ENCODE measurements around the gene GATAD2A. TPM values are rescaled to one million over a fixed set of nuclear protein-coding genes. Genes with fewer than 3 reads are reported as not detected.

Gene GATAD2A
- total and polyA plus RNA-seq, 2 of the 13 experiments (the other 11 are each of a cell fraction or from before 2014, with no cell fraction given) = 16.8 to 28.6 TPM

GRCh38 chr19:19515642-19516519 lies 110.4 kb downstream of the GATAD2A start, which contains the start of gene NDUFA13 (continued):
- TF ChIP-seq, protein P1, sequence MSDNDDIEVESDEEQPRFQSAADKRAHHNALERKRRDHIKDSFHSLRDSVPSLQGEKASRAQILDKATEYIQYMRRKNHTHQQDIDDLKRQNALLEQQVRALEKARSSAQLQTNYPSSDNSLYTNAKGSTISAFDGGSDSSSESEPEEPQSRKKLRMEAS (IDR thresholded peaks at IDR 0.05) = peak; percentile 81
- TF ChIP-seq KDM6A (CRISPR knock-in tag; IDR thresholded peaks at IDR 0.05; ENCODE audit: low read depth) = no peak
- TF ChIP-seq THAP11 (CRISPR knock-in tag; IDR thresholded peaks at IDR 0.05) = peak; percentile 93
- TF ChIP-seq KMT2B (CRISPR knock-in tag; IDR thresholded peaks at IDR 0.05) = peak; percentile 88
- peak; percentile 59; the same call in 1 of the 2 replicates for TF ChIP-seq CBX5 (CRISPR knock-in tag; IDR thresholded peaks at IDR 0.05; ENCODE audit: borderline replicate concordance)
- peak; percentile 91 for TF ChIP-seq SIN3A (IDR thresholded peaks at IDR 0.05; ENCODE audit: borderline replicate concordance, low read depth, low read length)
- TF ChIP-seq REST (IDR thresholded peaks at IDR 0.05; ENCODE audit: borderline replicate concordance in 1 of 2, low read depth in 1 of 2, low read length in 2 of 2) = peak in 1 of 2 experiments; percentile 58; a peak in 1 of 4 replicates
- peak; percentile 75; the same call in 1 of the 2 replicates for TF ChIP-seq NFKB2 (CRISPR knock-in tag; IDR thresholded peaks at IDR 0.05; ENCODE audit: borderline replicate concordance)
- TF ChIP-seq BCL6 (CRISPR knock-in tag; IDR thresholded peaks at IDR 0.05) = peak; percentile 34; the same call in 1 of the 2 replicates
- TF ChIP-seq ERF (CRISPR knock-in tag; IDR thresholded peaks at IDR 0.05) = peak; percentile 87
- TF ChIP-seq MED13 (CRISPR knock-in tag; IDR thresholded peaks at IDR 0.05) = peak; percentile 72; the same call in 1 of the 2 replicates
- TF ChIP-seq, protein P2, sequence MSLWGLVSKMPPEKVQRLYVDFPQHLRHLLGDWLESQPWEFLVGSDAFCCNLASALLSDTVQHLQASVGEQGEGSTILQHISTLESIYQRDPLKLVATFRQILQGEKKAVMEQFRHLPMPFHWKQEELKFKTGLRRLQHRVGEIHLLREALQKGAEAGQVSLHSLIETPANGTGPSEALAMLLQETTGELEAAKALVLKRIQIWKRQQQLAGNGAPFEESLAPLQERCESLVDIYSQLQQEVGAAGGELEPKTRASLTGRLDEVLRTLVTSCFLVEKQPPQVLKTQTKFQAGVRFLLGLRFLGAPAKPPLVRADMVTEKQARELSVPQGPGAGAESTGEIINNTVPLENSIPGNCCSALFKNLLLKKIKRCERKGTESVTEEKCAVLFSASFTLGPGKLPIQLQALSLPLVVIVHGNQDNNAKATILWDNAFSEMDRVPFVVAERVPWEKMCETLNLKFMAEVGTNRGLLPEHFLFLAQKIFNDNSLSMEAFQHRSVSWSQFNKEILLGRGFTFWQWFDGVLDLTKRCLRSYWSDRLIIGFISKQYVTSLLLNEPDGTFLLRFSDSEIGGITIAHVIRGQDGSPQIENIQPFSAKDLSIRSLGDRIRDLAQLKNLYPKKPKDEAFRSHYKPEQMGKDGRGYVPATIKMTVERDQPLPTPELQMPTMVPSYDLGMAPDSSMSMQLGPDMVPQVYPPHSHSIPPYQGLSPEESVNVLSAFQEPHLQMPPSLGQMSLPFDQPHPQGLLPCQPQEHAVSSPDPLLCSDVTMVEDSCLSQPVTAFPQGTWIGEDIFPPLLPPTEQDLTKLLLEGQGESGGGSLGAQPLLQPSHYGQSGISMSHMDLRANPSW (CRISPR knock-in tag; IDR thresholded peaks at IDR 0.05; ENCODE audit: borderline replicate concordance) = no peak
- no peak for TF ChIP-seq ZNF75D (CRISPR knock-in tag; IDR thresholded peaks at IDR 0.05; ENCODE audit: borderline replicate concordance)
- peak; percentile 21; the same call in 1 of the 2 replicates for TF ChIP-seq TFE3 (CRISPR knock-in tag; IDR thresholded peaks at IDR 0.05)
- peak; percentile 90 for TF ChIP-seq KDM4B (CRISPR knock-in tag; IDR thresholded peaks at IDR 0.05)
- 0 out of 2 replicates have a peak, but pooled peaks have one; percentile 75 for TF ChIP-seq ZNF296 (CRISPR knock-in tag; conservative IDR thresholded peaks at IDR 0.05)
- no peak for TF ChIP-seq CENPX (CRISPR knock-in tag; IDR thresholded peaks at IDR 0.05)
- TF ChIP-seq, protein P3, sequence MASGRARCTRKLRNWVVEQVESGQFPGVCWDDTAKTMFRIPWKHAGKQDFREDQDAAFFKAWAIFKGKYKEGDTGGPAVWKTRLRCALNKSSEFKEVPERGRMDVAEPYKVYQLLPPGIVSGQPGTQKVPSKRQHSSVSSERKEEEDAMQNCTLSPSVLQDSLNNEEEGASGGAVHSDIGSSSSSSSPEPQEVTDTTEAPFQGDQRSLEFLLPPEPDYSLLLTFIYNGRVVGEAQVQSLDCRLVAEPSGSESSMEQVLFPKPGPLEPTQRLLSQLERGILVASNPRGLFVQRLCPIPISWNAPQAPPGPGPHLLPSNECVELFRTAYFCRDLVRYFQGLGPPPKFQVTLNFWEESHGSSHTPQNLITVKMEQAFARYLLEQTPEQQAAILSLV (CRISPR knock-in tag; IDR thresholded peaks at IDR 0.05; ENCODE audit: borderline replicate concordance) = peak; percentile 72; the same call in 1 of the 2 replicates
- TF ChIP-seq XRCC5 (optimal IDR thresholded peaks at IDR 0.05; ENCODE audit: low read length) = peak; percentile 40
- TF ChIP-seq PITX1 (CRISPR knock-in tag; IDR thresholded peaks at IDR 0.05) = no peak
